Measurements from ENCODE around the gene CD4. TPM values are rescaled to one million over a fixed set of nuclear protein-coding genes. Genes with fewer than 3 reads are reported as not detected.

Gene CD4
- total RNA-seq, 3 donors from 2014 or later = 8.9 to 16.5 (median 14.8) TPM

DNA sequence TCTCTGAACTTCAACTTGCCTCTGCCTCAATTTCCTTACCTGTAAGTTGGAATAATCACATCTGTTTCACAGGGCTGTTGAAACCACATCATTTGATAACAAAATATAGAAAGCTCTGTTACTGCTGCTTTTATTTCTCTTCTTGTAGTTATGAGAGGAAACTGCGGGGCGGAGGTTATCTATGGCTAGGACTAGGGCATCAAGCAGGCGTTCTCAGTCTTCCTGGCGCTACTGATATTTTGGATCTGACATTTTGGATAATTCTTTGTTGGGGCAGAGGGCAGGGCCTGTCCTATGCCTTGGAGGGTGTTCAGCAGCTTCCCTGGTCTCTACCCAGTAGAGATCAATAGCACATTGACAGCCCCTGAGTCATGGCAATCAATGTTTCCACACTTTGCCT lies 42.8 kb downstream of the CD4 start:
- H3K4me1 ChIP-seq (ENCODE audit: low read depth) = peaks cover 5% of the 10 kb centered on the region
- H3K9me3 ChIP-seq = no peaks in the 10 kb centered on the region
- TF ChIP-seq CTCF (IDR thresholded peaks at IDR 0.05) = no peak
- H3K4me3 ChIP-seq = no peak overlapping the region
- no peak for ATAC-seq
- intact Hi-C loops (cut with DNase I, micrococcal nuclease) = no loop called here
- DNase-seq = peak in 2 of 3 donors; percentile 2
- no peaks in the 10 kb centered on the region for H3K36me3 ChIP-seq (ENCODE audit: low read depth)

- intact Hi-C loops (cut with DNase I, micrococcal nuclease) = no loop called here
- DNase-seq (peak in 2 of 3 donors; percentile 9 to 14), ATAC-seq (no peak)
- H3K4me1 ChIP-seq (ENCODE audit: low read depth) = no peaks in the 10 kb centered on the region
- no peaks in the 10 kb centered on the region for H3K36me3 ChIP-seq (ENCODE audit: low read depth)
- TF ChIP-seq CTCF (IDR thresholded peaks at IDR 0.05) = no peak
- H3K9me3 ChIP-seq = no peaks in the 10 kb centered on the region
- H3K4me3 ChIP-seq = no peak overlapping the region
Measured at GRCh38 chr12:6833189-6833890, 44.0 kb downstream of the CD4 start.

DNA sequence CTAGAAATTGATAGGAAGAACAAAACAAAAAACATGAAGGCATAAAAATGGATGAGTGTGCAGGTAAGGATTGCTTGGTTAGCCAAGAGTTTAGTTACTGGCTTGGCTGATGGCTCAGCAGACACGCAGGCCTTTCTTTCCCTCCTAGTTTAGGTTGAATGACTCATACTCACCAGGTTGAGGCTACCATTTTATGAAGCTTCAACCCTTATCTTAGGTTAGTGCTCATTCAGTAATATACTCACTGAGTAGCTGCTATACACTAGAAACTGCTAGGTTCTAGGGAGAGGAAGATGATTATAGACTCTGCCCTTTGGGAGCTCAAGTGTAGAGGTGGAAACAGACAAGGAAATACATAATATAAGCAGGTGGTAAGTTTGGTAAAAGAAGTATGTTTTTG lies 44.9 kb downstream of the CD4 start:
- Histone ChIP-seq H3K36me3 (ENCODE audit: low read depth) (no peaks in the 10 kb centered on the region), H3K9me3 (no peaks in the 10 kb centered on the region), H3K4me1 (ENCODE audit: low read depth) (no peaks in the 10 kb centered on the region), H3K4me3 (no peak overlapping the region)
- DNase-seq = no peak
- intact Hi-C loops (cut with DNase I, micrococcal nuclease) = no loop called here
- no peak for ATAC-seq
- no peak for TF ChIP-seq CTCF (IDR thresholded peaks at IDR 0.05)

- H3K4me3 ChIP-seq = no peak overlapping the region
- no peak for ATAC-seq
- no peaks in the 10 kb centered on the region for H3K36me3 ChIP-seq (ENCODE audit: low read depth)
Measured at GRCh38 chr12:6834873-6835272, 45.5 kb downstream of the CD4 start.

DNA sequence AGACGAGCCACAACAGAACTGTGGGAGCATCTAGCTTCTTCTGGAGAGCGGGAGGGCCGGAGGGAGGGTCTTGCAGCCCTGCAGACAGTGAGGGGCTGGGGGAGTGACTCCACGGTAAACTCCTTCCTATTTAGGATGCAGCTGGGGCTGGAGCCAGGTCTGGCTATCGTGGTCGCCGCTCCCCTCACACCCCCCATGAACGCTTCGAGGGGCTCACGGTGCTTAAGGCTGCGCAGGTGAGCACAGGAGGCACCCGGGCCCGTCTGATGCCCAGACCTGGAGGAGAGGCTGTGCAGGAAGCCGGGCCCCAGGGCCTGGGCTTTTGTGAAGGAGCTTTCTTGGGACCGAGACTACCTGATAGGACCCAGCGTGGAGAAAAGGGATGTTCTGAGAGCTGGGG lies 47.5 kb downstream of the CD4 start:
- Histone ChIP-seq H3K4me3 (no peak overlapping the region), H3K36me3 (ENCODE audit: low read depth) (no peaks in the 10 kb centered on the region), H3K4me1 (ENCODE audit: low read depth) (no peaks in the 10 kb centered on the region), H3K9me3 (no peaks in the 10 kb centered on the region)
- intact Hi-C loops (cut with DNase I, micrococcal nuclease) = no loop called here
- ATAC-seq (no peak), DNase-seq (peak in 1 of 3 donors; percentile 26)
- TF ChIP-seq CTCF (IDR thresholded peaks at IDR 0.05) = no peak

More at GRCh38 chr12:6834873-6835272, 45.5 kb downstream of the CD4 start:
- TF ChIP-seq CTCF (IDR thresholded peaks at IDR 0.05) = no peak
- Histone ChIP-seq H3K4me1 (ENCODE audit: low read depth) (no peaks in the 10 kb centered on the region), H3K9me3 (no peaks in the 10 kb centered on the region)
- DNase-seq = no peak
- intact Hi-C loops (cut with DNase I, micrococcal nuclease) = no loop called here

Data from mucosa of descending colon (tissue), 3 donors.